ENCODE data around the gene ARID1B. TPM values are rescaled to one million over a fixed set of nuclear protein-coding genes. Genes with fewer than 3 reads are reported as not detected.

Gene ARID1B
- total and polyA plus RNA-seq, 12 donors, result 13.3 to 85.6 (median 50.9) TPM

DNA sequence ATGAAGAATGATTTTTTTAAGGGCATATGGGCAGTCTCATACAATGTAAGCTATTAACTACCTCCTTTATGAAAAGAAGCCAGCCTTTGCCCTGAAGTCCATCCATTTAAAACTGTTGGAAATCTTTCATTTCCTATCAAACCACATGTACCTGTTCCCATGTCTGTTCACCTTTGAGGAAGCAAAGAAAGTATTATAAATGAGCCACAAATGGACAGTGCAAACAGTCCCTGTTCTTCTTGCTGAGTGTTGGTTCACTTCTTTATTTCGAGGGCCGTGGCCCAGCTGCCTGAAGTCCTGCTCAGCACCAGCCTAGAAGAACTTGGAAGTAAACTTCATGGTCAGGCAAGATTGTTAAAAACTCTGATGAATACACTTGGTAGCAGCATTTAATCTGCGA, 433.8 kb downstream of the ARID1B start:
- Histone ChIP-seq H3K4me1 (replicated peaks in 1 of 2) (no peaks in the 10 kb centered on the region), H3K27ac (no peak overlapping the region), H3K36me3 (replicated peaks in 1 of 2) (peaks cover 0 to 18% of the 10 kb centered on the region in 2 donors), H3K27me3 (no peaks in the 10 kb centered on the region), H3K9me3 (replicated peaks in 1 of 3) (no peaks in the 10 kb centered on the region), H3K4me3 (no peak overlapping the region)
- intact Hi-C loops (cut with DNase I), result no loop called here
- no peak for TF ChIP-seq POLR2A (IDR thresholded peaks at IDR 0.05)
- TF ChIP-seq, protein P1, sequence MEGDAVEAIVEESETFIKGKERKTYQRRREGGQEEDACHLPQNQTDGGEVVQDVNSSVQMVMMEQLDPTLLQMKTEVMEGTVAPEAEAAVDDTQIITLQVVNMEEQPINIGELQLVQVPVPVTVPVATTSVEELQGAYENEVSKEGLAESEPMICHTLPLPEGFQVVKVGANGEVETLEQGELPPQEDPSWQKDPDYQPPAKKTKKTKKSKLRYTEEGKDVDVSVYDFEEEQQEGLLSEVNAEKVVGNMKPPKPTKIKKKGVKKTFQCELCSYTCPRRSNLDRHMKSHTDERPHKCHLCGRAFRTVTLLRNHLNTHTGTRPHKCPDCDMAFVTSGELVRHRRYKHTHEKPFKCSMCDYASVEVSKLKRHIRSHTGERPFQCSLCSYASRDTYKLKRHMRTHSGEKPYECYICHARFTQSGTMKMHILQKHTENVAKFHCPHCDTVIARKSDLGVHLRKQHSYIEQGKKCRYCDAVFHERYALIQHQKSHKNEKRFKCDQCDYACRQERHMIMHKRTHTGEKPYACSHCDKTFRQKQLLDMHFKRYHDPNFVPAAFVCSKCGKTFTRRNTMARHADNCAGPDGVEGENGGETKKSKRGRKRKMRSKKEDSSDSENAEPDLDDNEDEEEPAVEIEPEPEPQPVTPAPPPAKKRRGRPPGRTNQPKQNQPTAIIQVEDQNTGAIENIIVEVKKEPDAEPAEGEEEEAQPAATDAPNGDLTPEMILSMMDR (IDR thresholded peaks at IDR 0.05), result no peak
- no peak for DNase-seq
- WGBS, 4 donors, result 94 to 98% (median 97%) methylated on average over 3 of the region's 3 CpGs

DNA sequence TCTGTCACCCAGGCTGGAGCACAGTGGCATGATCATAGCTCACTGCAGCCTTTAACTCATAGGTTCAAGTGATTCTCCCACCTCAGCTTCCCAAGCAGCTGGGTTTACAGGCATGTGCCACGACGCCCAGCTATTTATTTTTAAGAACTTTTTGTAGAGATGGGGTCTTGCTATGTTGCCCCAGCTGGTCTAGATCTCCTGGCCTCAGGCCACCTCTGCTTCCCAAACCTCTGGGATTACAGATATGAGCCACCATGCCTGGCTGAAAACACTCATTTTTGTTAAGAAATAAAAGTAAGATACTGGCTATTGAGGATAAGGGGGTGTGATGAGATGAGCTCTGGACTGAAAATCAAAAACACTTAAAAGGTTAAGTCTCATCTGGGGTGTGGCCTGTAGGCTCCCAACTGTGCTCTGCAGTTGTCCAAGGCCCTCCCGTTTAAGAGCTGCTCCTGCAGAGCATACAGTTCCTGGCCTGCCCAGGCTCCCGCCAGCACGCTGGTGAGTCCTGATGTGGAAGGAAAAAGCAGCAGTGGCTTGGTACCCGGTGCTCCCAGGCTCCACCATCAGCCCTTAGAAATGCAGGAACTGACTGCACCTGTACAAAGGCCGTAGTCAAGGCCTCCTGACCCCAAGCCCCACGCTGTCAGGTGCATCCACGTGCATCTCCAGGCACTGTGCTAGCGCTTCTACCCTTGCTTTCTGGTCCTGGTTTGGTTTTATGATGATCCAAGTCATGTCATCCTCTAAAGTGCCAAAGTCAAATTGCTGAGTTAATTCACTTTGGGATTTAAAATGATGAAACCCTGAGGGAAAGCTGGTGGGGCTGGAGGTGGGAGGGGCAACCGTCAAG, 434.7 kb downstream of the ARID1B start:
- no peaks in the 10 kb centered on the region for H3K4me1 ChIP-seq (replicated peaks in 1 of 2)
- no peak overlapping the region for H3K4me3 ChIP-seq
- DNase-seq, result no peak
- intact Hi-C loops (cut with DNase I), result no loop called here
- no peaks in the 10 kb centered on the region for H3K27me3 ChIP-seq
- WGBS, 4 donors, result 84 to 88% (median 85%) methylated on average over 10 to 11 of the region's 11 CpGs
- H3K9me3 ChIP-seq (replicated peaks in 1 of 3), result no peaks in the 10 kb centered on the region
- no peak overlapping the region for H3K27ac ChIP-seq
- no peak for TF ChIP-seq POLR2A (IDR thresholded peaks at IDR 0.05)
- TF ChIP-seq, protein P1 (IDR thresholded peaks at IDR 0.05), result no peak
- H3K36me3 ChIP-seq (replicated peaks in 1 of 2), result peaks cover 0 to 10% of the 10 kb centered on the region in 2 donors

DNA sequence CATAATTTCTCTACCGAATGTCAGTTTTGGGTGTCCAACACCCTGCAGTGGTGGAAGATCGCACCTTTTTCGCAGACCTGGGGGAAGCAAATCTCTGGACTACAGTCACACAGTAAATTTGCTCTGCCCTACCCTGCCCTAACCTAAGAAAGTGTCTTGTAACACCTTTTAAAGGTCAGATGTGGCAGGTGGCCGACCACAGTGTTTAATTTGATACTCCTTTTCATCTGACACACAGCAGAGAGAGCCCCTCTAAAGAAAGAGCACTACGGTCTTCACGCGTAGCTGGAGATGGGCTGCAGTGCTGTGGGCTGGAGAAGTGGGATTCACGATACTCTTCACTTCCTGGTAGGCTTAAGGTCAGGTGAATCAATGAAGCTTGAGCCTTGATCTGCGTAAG, 436.2 kb downstream of the ARID1B start:
- TF ChIP-seq POLR2A (IDR thresholded peaks at IDR 0.05), result no peak
- TF ChIP-seq, protein P1 (IDR thresholded peaks at IDR 0.05), result no peak
- Histone ChIP-seq H3K9me3 (replicated peaks in 1 of 3) (no peaks in the 10 kb centered on the region), H3K36me3 (replicated peaks in 1 of 2) (no peaks in the 10 kb centered on the region), H3K27me3 (no peaks in the 10 kb centered on the region), H3K27ac (no peak overlapping the region), H3K4me1 (replicated peaks in 1 of 2) (no peaks in the 10 kb centered on the region), H3K4me3 (no peak overlapping the region)
- DNase-seq, result no peak
- WGBS, 4 donors, result 91 to 96% (median 93%) methylated on average over 9 of the region's 9 CpGs
- intact Hi-C loops (cut with DNase I), result no loop called here

DNA sequence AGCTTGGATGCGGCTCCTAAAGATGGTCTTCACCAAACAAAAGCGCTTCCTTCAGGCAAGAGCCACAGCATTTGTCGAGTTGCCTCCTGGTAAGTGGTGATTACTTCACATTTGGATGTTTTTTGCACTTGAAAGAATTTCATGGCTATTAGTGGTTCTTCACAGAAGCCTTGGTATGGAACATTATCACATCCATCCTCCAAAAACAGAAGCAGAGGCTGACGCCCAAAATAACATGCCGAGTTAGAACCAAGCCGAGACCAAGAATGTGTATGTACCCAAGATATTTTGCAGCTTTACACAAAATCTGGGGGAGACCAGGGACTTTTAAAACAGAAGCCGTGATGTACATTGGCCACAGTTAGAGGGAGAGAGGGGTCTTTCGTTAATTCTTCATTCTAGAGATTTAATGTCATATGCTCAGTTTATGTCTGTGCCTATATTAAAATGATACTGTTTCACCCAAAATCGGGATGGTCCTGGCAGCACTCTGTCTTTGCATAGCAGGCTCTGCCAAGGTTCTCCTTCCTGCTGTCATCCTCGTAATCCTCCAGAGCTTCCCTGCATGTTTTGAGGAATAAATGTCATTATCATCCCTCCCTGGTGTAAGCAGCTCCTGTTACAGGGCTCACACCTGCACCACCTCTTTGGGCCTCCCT, 436.9 kb downstream of the ARID1B start:
- intact Hi-C loops (cut with DNase I), result no loop called here
- Histone ChIP-seq H3K27me3 (no peaks in the 10 kb centered on the region), H3K4me1 (replicated peaks in 1 of 2) (no peaks in the 10 kb centered on the region), H3K36me3 (replicated peaks in 1 of 2) (no peaks in the 10 kb centered on the region), H3K9me3 (replicated peaks in 1 of 3) (no peaks in the 10 kb centered on the region), H3K4me3 (no peak overlapping the region), H3K27ac (no peak overlapping the region)
- 88 to 91% (median 89%) methylated on average over 10 of the region's 10 CpGs for WGBS, 4 donors
- TF ChIP-seq POLR2A (IDR thresholded peaks at IDR 0.05), result no peak
- TF ChIP-seq, protein P1 (IDR thresholded peaks at IDR 0.05), result no peak
- DNase-seq, result no peak

Measured in adrenal gland (tissue), 12 donors.